HG03439 (cell line): ENCODE data around the gene SPATA1.

ENCODE experiments used
- ATAC-seq: cut with Tn5 transposase; IDR thresholded peaks from one replicate; pipeline ENCODE4 v1.9.1; 2021; ENCODE audit warnings: mild to moderate bottlenecking, moderate library complexity; ENCODE audit not compliant: unreplicated experiment

Gene SPATA1

DNA sequence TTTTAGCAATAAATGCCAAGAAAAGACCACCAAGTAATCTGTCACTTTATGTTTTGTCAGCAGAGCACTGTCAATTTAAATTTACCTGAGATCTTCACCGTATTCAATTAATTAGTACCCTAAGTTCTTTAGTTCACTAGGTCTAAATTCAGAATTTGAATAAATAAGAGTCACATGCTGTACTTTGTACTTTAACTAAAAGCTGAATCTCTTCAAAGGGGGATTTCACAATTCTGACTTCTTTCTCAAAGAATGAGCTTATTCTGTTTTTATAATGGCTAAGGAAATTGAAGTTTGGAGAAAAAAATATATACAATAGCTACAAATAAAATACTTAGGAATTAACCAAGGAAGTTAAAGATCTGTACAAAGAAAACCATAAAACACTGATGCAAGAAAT lies 2.3 kb downstream of the SPATA1 start:
- ATAC-seq = no peak

GRCh38 chr1:84509029-84509428 lies 2.8 kb downstream of the SPATA1 start:
- ATAC-seq = no peak

DNA sequence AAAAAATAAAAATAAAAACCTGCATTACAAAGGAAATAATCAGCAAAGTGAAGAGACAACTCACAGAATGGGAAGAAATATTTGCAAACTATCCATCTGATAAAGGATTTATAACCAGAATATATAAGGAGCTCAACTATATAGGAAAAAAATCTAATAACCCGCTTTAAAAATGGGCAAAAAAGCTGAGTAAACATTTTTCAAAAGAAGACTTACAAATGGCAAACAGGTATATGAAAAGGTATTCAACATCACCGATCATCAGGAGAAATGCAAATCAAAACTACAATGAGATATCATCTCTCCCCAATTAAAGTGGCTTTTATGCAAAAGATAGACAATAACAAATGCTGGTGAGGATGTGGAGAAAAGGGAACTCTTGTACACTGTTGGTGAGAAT lies 4.0 kb downstream of the SPATA1 start:
- ATAC-seq = no peak

- ATAC-seq = no peak
These were observed 4.5 kb downstream of the SPATA1 start for GRCh38 chr1:84510668-84511067.

- ATAC-seq = no peak
These were observed 18.4 kb downstream of the SPATA1 start for GRCh38 chr1:84524590-84524989.

- no peak for ATAC-seq
These were observed 19.6 kb downstream of the SPATA1 start for GRCh38 chr1:84525779-84526178.

GRCh38 chr1:84538599-84538998 lies 32.4 kb downstream of the SPATA1 start:
- ATAC-seq = no peak

- no peak for ATAC-seq
These were observed 33.8 kb downstream of the SPATA1 start for GRCh38 chr1:84539972-84540371.

DNA sequence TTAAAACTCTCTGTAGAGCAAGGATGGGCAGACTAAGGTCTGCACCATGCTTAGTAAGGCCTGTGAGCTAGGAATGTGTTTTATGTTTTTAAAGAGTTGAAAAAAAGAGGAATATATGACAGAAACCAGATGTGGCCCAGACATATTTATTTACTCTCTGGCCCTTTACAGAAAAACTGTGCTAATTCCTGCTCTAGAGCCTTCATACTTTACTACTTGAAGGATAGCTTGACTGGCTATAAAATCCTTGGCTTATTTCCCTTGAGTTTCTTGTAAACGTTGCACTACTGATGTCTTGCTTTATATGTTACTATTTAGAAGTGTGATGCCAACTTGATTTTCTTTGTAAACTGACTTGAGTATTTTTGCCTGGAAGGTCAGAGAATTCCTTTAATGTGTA lies 34.6 kb downstream of the SPATA1 start:
- ATAC-seq = no peak

DNA sequence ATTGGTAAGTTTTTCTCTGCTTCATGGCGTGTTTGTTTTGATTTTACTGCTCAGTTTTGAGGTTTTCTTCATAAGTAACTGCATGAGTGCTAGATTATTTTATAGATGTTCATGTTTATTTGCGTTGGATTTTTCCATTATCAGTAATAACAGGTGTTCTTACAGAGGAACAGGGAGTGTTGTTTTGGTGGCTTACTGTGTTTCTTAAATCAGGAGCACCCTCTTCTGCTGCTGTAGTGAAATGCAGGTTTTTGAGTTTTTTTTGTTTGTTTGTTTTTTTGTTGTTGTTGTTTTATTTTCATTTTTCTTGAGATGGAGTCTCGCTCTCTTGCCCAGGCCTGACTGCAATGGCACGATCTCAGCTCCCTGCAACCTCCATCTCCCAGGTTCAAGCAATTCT lies 35.5 kb downstream of the SPATA1 start:
- ATAC-seq = no peak

GRCh38 chr1:84550826-84551225 lies 44.6 kb downstream of the SPATA1 start:
- ATAC-seq = no peak

GRCh38 chr1:84569216-84569615 lies 63.0 kb downstream of the SPATA1 start:
- no peak for ATAC-seq

DNA sequence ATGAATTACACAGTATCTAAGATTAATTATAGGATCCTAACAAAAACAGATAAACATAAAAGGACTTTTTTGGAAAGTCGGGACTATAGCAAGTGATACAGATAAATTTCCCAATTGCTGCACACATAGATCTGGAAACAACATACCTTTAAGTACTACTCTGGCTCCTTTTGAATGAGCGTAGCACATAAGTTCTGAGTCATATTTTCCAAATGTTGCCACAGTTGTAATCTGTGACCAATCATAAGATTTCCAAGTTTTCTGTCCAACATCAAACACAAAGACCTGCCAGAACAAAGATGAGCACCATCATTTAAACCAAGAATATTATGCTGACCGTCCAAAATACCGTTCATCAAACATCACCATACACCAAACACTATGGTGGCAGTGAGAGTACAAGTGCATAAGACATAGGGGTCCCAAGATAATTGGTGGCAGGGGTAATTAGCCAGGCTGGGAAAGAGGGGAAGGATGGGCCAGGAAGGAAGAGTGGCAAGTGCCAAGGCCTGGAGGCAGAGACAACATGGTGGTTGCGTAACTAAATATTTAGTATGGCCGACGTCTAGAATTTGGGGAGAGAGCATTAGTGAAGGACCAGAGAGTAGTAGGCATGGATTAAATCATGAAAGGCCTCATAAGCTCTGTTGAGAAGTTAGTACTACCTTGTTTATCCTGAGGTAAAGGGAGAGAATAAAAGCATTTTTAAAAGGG lies 64.4 kb downstream of the SPATA1 start:
- ATAC-seq = no peak

- no peak for ATAC-seq
These were observed 65.0 kb downstream of the SPATA1 start for GRCh38 chr1:84571150-84571535.

DNA sequence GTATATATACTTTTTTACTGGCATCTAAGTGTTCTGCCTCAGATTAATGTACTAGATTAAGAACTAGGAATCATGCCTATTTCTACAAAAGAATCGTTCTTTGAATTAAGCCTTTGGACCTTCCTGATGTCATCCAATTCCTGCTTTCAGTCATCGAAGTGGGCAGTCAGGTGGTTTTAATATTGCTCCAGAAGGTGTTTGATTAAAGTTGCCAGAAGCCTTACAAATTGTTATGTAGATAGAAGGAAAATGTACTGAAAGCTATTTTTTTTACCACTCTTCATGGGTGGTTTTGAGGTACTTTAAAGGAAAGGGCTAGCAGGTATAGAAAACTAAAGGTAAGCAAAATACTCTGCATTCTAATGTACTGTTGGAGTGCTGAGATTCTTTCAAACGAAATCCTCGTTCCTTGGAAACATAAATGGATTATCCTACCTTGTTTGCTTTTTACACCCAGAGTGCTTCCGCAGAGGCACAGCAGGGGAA lies 67.3 kb downstream of the SPATA1 start:
- ATAC-seq = no peak

DNA sequence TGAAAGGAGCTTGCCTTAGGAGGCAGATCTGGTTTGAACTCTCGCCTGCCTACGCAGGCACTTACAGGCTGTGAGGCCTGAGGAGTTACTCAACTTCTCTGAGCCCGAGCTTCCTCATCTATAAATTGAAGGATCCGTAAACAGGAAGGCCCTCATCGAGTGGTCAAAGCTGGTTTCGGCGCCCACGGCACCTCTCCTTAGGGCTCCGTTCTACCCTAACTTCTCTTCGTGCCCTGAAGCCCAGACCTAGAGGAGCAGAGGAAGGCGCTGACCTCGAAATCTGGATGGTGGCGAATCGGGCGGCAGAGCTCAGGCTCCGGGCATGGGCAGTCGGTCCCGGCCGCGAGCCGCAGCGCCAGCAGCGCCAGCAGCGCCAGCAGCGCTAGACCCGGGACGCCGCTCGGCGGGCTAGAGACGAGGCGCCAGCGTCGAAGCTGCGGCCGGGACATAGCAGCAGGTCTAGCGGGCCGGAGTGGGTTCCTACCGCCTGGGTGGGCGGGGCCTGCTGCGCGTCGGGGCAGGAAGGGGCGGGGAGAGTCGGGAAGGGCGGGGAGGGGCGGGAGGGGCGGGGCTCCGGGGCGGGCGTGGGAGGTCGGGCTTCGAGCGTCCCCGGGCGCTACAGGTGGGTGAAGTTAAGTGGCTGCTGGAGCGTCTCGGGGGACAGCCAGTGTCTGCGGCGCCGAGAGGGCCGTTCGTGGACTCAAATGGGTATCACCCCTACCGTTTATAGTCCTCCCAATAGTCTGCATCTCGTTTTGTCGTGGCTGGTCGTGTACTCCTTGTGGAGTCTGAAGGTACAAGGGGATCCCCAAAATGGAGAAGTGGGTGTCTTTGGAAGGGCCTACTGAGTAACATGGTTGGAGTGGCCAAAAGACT lies 68.0 kb downstream of the SPATA1 start, which contains the start of gene CTBS:
TSS of gene CTBS (minus strand) at position 474 of the 876 bp plus-strand sequence. CDS start at position 449, 25 bp downstream.
- ATAC-seq = peak; percentile 88

DNA sequence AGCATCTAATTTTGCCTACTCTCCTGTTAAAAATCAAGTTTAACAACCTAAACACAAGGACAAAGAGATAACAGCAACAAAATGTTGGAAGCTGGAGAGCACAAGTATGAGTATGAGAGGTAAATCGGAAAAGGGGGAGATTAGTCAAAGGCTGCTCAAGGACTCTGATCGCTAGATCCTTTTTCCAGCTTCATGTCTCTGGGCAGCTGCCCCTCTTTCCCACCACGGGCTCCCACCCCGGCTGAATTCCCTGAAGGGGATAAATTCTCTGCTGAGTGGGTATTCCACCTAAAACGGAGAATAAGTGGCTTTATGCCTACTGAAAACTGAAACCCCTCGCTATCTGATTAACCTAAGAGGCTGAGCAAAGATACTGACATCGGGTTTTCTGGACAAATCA lies 68.8 kb downstream of the SPATA1 start:
- no peak for ATAC-seq

DNA sequence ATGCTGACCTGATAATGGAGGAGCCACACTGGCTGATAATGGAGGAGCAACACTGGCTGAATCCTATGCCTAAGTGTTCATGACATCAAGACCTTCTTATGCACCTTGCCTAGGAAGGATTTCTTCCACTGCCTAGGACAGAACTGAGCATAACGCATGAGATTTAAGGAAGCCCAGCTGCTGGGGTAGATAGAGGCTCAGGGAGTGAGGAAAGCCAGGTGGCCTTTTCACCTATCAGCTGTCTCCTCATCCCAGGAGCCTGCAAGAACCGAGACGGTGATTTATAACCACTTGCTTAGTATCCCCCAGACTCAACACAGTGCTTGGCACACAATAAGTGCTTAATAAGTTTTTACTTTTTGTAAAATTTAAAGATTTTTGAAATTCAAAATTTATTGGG lies 75.5 kb downstream of the SPATA1 start:
- ATAC-seq = no peak

DNA sequence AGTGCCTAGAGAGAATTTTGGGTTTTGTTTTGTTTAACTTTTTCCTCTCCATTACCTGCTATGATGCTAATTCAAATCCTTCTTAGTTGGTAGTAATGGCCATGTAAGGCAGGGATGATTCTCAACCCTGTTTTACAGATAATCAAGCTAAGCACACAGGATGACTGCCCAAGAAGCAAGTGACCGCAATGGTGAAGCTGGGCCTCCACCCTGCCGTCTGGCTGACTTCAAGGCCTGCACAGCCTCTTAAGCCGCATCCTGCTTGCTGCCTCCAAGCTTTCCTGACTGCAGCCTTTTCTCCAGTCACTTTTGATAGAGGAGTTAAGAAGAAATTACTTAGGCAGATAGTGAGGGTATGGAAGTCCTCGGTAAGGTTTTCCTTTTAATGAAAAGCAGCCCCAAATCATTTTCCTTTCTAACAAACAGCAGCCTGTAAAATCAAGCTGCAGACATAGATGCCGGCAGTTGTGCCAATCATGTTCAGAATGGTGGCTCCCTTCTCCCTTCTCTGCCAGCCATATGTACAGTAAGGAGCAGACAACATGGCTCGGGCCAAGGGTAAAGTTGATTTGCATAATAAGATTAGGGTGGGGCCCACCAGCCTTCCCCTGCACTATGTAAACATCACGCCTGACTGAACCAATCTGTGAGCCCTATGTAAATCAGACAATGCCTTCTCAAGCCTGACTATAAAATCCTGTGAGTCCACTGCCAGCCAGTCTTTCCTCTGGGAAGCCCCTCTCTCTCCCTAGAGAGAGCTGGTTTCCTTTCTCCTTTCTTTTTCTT lies 76.8 kb downstream of the SPATA1 start:
- ATAC-seq = no peak

GRCh38 chr1:84583648-84584047 lies 77.5 kb downstream of the SPATA1 start:
- no peak for ATAC-seq

DNA sequence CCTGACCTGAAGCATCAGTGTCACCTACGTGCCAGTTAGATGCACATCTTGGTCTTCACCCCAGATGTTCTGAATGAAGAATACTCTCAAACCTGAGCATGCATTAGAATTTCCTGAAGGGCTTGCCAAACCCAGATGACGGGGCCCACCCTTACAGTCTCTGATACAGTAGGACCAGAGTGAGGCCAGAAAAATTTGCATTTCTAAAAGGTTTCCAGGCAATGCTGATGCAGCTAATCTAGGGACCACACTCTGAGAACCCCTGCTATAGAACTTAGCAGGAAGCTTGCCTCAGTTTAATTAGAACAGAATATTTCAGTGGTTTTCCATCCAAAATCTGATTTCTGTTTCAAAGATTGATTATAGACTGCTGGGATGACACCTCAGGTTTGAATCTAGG lies 77.9 kb downstream of the SPATA1 start:
- ATAC-seq = no peak
